HG03521 (cell line): ENCODE results near the gene LRRC9.
"Not testable (repeated sequence)": the region's sequence is repeated elsewhere in the genome, so short reads cannot be mapped to it uniquely, and the experiment has no call there.

Source experiments
- ATAC-seq: cut with Tn5 transposase; IDR thresholded peaks from one replicate; pipeline ENCODE4 v1.9.1; 2021; ENCODE audit warnings: mild to moderate bottlenecking, moderate library complexity; ENCODE audit not compliant: unreplicated experiment

The LRRC9 gene

DNA sequence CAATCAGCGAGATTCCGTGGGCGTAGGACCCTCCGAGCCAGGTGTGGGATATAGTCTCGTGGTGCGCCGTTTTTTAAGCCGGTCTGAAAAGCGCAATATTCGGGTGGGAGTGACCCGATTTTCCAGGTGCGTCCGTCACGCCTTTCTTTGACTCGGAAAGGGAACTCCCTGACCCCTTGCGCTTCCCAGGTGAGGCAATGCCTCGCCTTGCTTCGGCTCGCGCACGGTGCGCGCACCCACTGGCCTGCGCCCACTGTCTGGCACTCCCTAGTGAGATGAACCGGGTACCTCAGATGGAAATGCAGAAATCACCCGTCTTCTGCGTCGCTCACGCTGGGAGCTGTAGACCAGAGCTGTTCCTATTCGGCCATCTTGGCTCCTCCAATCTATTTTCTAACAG is 32.2 kb downstream of the LRRC9 start:
- not testable (repeated sequence) for ATAC-seq

DNA sequence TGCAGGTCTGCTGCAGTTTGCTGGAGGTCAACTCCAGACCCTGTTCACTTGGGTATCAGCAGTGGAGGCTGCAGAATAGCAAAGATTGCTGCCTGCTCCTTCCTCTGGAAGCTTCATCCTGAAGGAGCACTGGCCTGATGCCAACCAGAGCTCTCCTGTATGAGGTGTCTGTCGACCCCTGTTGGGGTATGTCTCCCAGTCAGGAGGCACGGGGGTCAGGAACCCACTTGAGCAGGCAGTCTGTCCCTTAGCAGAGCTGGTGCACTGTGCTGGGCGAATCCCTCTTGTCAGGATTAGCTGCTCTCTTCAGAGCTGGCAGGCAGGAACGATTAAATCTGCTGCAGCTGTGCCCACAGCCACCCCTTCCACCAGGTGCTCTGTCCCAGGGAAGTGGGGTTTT is 37.9 kb downstream of the LRRC9 start:
- ATAC-seq = not testable (repeated sequence)

GRCh38 chr14:59959668-59960067 is 39.7 kb downstream of the LRRC9 start:
- ATAC-seq = no peak

GRCh38 chr14:59961518-59962062 is 41.6 kb downstream of the LRRC9 start:
- ATAC-seq = peak; percentile 39

GRCh38 chr14:59964251-59965007 is 44.5 kb downstream of the LRRC9 start:
- peak; percentile 21 for ATAC-seq

DNA sequence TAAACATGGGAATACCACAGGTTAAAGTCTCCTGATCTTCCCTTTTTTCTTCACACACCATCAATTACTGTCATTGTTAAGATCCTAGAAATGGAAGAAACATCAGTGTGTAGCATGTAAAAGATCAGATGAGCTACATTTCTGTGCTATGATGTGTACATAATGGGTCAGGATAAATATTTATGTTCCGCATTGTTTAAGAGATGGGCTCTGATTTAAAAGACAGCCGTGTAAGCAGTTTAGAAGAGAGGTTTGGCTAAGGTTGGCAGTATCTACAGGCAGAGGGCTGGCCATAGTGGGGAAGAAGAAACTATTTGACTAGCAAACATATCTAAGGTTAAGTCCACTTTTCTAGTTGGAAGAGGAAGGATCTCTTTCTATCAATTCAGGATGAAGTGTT is 49.4 kb downstream of the LRRC9 start:
- no peak for ATAC-seq

DNA sequence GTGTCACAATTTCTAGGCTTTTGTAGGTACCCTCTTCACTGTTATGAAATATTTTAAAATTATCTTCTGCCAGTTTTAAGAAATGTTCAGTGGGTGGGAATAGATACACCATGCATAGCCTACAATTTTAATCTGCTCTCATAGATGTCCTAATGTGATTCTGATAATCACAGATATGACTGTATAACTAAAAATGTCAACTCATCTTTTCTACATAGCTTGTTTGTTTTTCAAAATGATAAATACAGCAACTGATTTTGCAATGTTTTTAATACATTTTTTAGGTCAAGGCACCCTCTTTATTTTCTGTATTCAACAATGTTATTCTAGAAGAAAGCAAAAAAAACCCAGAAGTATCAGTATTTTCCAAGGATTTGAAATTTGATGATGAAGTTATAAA is 61.6 kb downstream of the LRRC9 start:
- ATAC-seq = no peak

DNA sequence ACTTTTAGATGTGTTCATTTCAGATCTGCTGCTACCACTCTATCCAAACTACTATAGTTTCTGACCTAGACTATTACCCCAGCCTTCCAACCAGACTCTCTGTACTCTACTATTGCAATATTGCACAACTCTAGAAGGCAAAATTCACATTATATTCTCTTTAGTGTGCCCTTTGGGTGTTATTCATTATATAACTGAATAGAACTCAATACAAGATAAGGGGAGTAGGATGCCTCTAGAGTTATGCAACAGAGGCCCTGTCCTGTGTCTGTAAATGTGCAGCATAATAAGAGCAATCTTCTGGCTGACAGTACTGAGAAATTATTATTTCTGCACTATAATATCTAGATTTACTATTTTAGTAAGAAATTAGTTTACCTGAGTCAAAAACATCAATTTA is 63.1 kb downstream of the LRRC9 start:
- no peak for ATAC-seq

- ATAC-seq = no peak
Measured at GRCh38 chr14:59986556-59987059, 66.7 kb downstream of the LRRC9 start.

DNA sequence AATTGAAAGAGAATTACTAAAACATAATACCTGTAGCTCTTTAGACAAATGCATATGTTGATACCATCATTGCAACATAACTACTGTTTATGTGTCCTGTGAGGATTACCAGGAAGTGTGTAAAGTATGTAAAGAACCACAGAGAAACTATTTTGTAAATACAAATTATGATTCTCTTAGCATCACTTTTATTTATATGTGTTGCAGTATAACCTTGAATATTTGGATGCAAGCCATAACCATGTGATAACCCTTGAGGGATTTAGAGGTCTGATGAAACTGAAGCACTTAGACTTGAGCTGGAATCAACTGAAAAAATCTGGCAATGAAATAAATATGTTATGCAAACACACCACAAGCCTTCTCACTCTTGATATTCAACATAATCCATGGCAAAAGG is 77.5 kb downstream of the LRRC9 start:
- no peak for ATAC-seq

GRCh38 chr14:59997966-59998365 is 78.0 kb downstream of the LRRC9 start:
- ATAC-seq = no peak

DNA sequence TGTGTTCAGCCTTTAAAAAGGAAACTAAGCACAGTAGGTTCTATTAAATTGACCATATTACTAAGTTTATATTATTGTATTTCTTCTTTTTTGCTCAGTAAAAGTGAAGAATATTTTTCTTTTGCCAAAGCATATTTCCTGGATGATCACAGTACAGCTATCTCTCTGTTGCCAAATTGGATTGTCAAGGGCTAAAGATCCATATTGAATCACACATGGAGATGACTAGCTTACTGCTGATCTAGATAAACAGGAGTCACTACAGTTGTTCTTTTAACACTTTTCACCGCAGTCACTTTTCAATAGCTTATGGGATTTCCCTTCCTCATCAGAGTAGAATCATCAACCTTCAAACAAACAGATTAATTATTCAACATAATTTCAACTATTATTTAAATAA is 78.6 kb downstream of the LRRC9 start:
- ATAC-seq = no peak

- no peak for ATAC-seq
Measured at GRCh38 chr14:60002819-60003492, 83.0 kb downstream of the LRRC9 start.

DNA sequence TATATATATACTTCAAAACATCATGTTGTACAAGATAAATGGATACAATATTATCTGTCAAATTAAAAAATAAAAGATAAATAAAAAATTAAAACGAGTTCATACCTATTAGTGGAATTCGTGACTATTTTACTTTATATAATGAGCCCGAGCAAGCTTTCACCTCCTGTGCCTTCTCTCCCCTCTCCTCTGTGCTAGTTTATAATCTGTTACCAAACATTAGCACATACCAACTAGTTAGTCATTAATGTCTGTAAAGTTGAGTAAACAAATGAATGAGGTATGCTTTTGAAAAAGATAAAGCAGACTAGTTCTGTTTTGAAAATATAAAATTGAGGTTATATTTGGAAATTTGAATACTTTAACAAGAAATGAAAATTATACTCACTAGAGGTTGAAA is 84.0 kb downstream of the LRRC9 start:
- no peak for ATAC-seq

GRCh38 chr14:60008042-60008441 is 88.1 kb downstream of the LRRC9 start:
- no peak for ATAC-seq

- ATAC-seq = not testable (repeated sequence)
Measured at GRCh38 chr14:60010263-60010662, 90.3 kb downstream of the LRRC9 start.

GRCh38 chr14:60014402-60014801 is 94.5 kb downstream of the LRRC9 start:
- no peak for ATAC-seq

DNA sequence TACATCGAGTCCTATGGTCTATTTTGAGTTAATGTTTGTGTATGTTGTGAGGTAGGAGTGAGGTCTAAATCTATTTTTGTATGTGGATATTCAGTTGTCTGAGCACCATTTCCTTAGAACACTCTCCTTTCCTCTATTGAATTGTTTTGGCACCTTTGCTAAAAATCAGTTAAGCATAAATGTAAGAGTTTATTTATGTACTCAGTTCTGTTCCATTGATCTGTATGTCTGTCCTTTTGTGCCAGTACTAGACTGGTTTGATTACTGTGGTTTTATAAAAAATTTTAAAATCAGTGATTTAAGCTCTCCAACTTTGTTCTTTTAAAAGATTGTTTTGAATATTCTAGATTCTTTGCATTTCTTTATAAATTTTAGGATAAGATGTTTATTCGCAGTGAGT is 101.7 kb downstream of the LRRC9 start:
- no peak for ATAC-seq

DNA sequence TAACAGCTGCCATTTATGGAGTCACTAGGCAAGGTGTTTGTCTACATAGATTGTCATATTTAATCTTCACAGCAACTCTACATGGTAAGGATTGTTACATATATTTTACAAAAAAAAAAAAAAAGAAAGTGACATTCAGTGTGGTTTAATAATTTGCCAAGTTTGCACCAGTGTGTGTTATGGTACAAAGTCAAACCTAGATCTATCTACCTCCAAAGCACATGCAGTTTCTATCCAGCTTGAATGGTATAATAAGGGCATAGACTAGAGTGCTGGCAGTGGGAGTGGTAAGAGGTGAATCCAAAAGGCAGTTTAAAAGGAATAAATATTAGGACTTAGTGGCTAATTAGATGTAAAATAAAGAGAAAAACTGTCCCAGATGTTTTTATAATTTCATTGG is 105.6 kb downstream of the LRRC9 start:
- no peak for ATAC-seq

DNA sequence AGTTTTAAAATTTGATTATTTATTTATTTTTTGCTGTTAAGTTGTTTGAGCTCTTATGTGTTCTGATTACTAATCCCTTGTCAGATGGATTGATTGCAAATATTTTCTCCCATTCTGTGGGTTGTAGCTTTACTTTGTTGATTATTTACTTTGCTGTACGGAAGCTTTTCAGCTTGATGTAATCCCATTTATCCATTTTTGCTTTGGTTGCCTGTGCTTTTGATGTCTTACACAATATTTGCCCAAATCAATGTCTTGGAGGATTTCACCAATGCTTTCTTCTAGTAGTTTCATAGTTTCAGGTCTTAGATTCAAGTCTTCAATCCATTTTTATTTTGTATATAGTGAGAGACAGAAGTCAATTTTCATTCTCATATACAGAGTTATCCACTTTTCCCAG is 115.2 kb downstream of the LRRC9 start:
- ATAC-seq = no peak

DNA sequence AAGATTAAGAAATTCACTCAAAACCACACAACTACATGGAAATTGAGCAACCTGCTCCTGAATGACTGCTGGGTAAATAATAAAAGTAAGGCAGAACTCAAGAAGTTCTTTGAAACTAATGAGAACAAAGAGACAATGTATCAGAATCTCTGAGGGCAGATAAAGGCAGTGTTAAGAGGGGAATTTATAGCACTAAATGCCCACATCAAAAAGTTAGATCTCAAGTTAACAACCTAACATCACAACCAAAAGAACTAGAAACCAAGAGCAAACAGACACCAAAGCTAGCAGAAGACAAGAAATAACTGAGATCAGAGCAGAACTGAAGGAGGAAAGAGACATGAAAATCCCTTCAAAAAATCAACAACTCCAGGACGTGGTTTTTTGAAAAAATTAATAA is 128.0 kb downstream of the LRRC9 start:
- ATAC-seq = not testable (repeated sequence)

- no peak for ATAC-seq
Measured at GRCh38 chr14:60051721-60052221, 131.8 kb downstream of the LRRC9 start.
